Activated naive CD4-positive, alpha-beta T cell treated with anti-CD3 and anti-CD28 coated beads, Interleukin-2, amount 10 ng/mL, durations not matched to agents 5 hours and 36 hours (primary cell): Measurements from ENCODE around the gene NOX3. TPM values are rescaled to one million over a fixed set of nuclear protein-coding genes. Genes with fewer than 3 reads are reported as not detected.

ENCODE experiments used
- total RNA-seq, 2 experiments: library from RNA; stranded (reverse); gene quantifications; one replicate each; pipeline ENCODE4 v1.2.3, GENCODE V29; 2021

NOX3 gene, protein sequence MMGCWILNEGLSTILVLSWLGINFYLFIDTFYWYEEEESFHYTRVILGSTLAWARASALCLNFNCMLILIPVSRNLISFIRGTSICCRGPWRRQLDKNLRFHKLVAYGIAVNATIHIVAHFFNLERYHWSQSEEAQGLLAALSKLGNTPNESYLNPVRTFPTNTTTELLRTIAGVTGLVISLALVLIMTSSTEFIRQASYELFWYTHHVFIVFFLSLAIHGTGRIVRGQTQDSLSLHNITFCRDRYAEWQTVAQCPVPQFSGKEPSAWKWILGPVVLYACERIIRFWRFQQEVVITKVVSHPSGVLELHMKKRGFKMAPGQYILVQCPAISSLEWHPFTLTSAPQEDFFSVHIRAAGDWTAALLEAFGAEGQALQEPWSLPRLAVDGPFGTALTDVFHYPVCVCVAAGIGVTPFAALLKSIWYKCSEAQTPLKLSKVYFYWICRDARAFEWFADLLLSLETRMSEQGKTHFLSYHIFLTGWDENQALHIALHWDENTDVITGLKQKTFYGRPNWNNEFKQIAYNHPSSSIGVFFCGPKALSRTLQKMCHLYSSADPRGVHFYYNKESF
- not detected for total RNA-seq

GRCh38 chr6:155455766-155456165 lies at the start of gene NOX3:
NOX3 (minus strand) TSS chr6:155455839; CDS start chr6:155455800, 39 bp downstream.

Other genes starting within 250 kb of the NOX3 start
- gene CLDN20, start 191.8 kb downstream of the NOX3 start, total RNA-seq = not detected
- 10 to 100 TPM; 26.0 to 29.2 TPM for gene TFB1M, start 141.4 kb downstream of the NOX3 start, total RNA-seq